Measurements from ENCODE around the gene CYP2W1.
A peak's percentile ranks its signal among the peaks of the same experiment; 100 is the strongest.
"Not testable (repeated sequence)": the region's sequence is repeated elsewhere in the genome, so short reads cannot be mapped to it uniquely, and the experiment has no call there.

The CYP2W1 gene

GRCh38 chr7:1029637-1030443 lies 46.9 kb downstream of the CYP2W1 start:
- DNase-seq: peak; percentile 38

- DNase-seq: no peak
Measured at GRCh38 chr7:1030444-1031070, 47.6 kb downstream of the CYP2W1 start.

GRCh38 chr7:1031716-1032455 lies 48.9 kb downstream of the CYP2W1 start:
- no peak for DNase-seq

- DNase-seq: no peak
Measured at GRCh38 chr7:1032536-1033181, 49.7 kb downstream of the CYP2W1 start.

- DNase-seq: peak; percentile 58
Measured at GRCh38 chr7:1033546-1034145, 50.7 kb downstream of the CYP2W1 start.

GRCh38 chr7:1034769-1035168 lies 51.8 kb downstream of the CYP2W1 start:
- not testable (repeated sequence) for DNase-seq

GRCh38 chr7:1036164-1036928 lies 53.4 kb downstream of the CYP2W1 start:
- not testable (repeated sequence) for DNase-seq
